Measurements from ENCODE around the gene KNOP1. TPM values are rescaled to one million over a fixed set of nuclear protein-coding genes. Genes with fewer than 3 reads are reported as not detected.

KNOP1 gene
- total RNA-seq, 6 experiments from 2014 or later: 3.4 to 9.4 (median 7.3) TPM

DNA sequence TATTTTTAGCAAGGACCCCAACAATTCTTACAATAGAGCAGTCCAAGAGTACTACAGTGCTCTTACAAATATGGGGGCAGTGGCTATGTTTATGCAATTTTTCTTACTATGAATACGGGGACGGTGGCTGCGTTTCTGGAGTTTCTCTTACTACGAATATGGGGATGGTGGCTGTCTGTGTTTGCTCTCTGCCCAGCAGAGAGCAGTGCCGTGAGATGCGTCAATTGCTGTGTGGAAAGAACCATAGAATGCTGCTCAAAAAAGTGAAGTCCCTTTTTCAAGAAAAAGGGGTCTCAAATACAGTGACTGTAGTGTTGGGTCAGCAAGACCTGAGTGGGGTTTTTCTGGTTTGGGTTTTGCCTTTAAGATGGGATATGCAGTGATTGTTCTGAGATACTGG lies 53.9 kb downstream of the KNOP1 start:
- H3K27me3 ChIP-seq: no peaks in the 10 kb centered on the region
- no peak overlapping the region for H3K4me3 ChIP-seq
- H3K27ac ChIP-seq: no peak overlapping the region
- DNase-seq (no peak), ATAC-seq (no peak)
- peaks cover 0 to 14% (median 0%) of the 10 kb centered on the region in 4 donors for H3K36me3 ChIP-seq
- H3K4me1 ChIP-seq: no peaks in the 10 kb centered on the region
- no peak for TF ChIP-seq POLR2A (IDR thresholded peaks at IDR 0.05)
- TF ChIP-seq, protein P1, sequence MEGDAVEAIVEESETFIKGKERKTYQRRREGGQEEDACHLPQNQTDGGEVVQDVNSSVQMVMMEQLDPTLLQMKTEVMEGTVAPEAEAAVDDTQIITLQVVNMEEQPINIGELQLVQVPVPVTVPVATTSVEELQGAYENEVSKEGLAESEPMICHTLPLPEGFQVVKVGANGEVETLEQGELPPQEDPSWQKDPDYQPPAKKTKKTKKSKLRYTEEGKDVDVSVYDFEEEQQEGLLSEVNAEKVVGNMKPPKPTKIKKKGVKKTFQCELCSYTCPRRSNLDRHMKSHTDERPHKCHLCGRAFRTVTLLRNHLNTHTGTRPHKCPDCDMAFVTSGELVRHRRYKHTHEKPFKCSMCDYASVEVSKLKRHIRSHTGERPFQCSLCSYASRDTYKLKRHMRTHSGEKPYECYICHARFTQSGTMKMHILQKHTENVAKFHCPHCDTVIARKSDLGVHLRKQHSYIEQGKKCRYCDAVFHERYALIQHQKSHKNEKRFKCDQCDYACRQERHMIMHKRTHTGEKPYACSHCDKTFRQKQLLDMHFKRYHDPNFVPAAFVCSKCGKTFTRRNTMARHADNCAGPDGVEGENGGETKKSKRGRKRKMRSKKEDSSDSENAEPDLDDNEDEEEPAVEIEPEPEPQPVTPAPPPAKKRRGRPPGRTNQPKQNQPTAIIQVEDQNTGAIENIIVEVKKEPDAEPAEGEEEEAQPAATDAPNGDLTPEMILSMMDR (IDR thresholded peaks at IDR 0.05): no peak
- no peaks in the 10 kb centered on the region for H3K9me3 ChIP-seq
- WGBS (ENCODE audit: insufficient coverage, low coverage, low lambda C conversion rate, missing lambda C conversion rate): 96% methylated on average over 6 of the region's 6 CpGs
- intact Hi-C loops (cut with DNase I): no loop called here

DNA sequence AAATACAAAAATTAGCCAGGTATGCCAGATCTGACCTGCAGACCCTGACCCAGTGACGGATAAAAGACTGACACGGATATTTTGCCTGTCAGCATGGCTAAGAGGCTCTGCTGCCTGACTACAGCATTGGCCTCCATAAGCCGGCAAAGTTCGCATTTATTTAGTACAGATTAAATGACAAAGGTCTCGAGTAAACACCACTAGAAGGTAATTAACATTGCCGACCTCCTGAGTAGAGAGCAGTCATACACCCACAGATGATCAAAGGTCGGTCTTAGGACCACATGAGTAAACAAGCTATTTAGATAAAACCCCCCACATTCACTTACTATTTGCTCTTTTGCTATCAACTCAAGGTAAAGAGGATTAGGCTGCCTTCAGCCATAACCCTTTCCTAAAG lies 55.7 kb downstream of the KNOP1 start:
- no peaks in the 10 kb centered on the region for H3K27me3 ChIP-seq
- H3K4me3 ChIP-seq: no peak overlapping the region
- TF ChIP-seq POLR2A (IDR thresholded peaks at IDR 0.05): no peak
- TF ChIP-seq, protein P1 (IDR thresholded peaks at IDR 0.05): no peak
- no peaks in the 10 kb centered on the region for H3K9me3 ChIP-seq
- DNase-seq (no peak), ATAC-seq (no peak)
- WGBS (ENCODE audit: insufficient coverage, low coverage, low lambda C conversion rate, missing lambda C conversion rate): 74% methylated on average over 4 of the region's 7 CpGs
- intact Hi-C loops (cut with DNase I): no loop called here
- peaks cover 0 to 8% (median 0%) of the 10 kb centered on the region in 4 donors for H3K36me3 ChIP-seq
- H3K4me1 ChIP-seq: no peaks in the 10 kb centered on the region
- H3K27ac ChIP-seq: no peak overlapping the region

DNA sequence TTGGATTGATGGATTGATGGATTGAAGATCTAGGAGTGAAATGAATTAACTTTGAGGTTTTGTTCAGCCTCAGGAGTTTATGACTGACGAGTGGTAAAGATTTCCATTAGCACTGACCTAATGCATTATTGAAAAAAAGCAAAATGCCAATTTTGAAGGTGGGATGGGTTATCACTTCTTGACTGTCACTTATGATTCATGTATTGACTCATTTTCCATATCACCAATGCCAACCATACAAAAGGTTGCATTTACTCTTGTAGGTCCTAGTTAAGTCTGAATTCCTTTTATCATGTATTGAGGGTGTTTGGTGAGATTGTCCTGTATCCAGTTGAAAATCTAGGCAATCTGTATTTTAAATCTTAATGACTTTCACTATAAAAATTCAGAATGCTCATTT lies 57.6 kb downstream of the KNOP1 start:
- ATAC-seq: no peak
- intact Hi-C loops (cut with DNase I): no loop called here
- H3K36me3 ChIP-seq: peaks cover 0 to 8% (median 0%) of the 10 kb centered on the region in 4 donors

DNA sequence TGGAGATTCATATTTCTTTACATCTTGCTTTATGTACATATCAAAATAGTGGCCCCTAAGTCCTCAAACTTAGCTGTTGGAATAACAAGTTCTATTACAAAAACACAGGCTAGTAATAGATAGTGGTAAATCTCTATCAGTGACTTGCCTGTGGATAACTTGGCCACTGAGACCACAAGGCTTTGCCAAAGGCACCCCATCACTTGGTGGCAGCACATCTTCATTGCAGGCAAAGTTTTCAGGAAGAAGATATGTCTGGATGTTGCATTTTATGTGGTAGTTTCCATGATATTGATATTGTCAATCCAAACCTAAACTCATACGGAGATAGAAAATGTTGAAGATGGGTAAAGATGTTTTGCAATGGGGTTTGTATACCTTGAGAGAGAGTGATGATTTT lies 58.5 kb downstream of the KNOP1 start:
- DNase-seq: no peak
- H3K4me1 ChIP-seq: no peaks in the 10 kb centered on the region
- ATAC-seq: peak in 1 of 4 donors; percentile 28
- no peaks in the 10 kb centered on the region for H3K9me3 ChIP-seq
- H3K27me3 ChIP-seq: no peaks in the 10 kb centered on the region
- intact Hi-C loops (cut with DNase I): no loop called here
- no peak overlapping the region for H3K27ac ChIP-seq
- H3K36me3 ChIP-seq: peaks cover 0 to 8% (median 0%) of the 10 kb centered on the region in 4 donors
- H3K4me3 ChIP-seq: no peak overlapping the region
- WGBS (ENCODE audit: insufficient coverage, low coverage, low lambda C conversion rate, missing lambda C conversion rate): 100% methylated on average over 1 of the region's 1 CpG
- TF ChIP-seq, protein P1 (IDR thresholded peaks at IDR 0.05): no peak
- no peak for TF ChIP-seq POLR2A (IDR thresholded peaks at IDR 0.05)

More for the DNA sequence above, 57.6 kb downstream of the KNOP1 start:
- Histone ChIP-seq H3K4me1 (no peaks in the 10 kb centered on the region), H3K4me3 (no peak overlapping the region), H3K9me3 (no peaks in the 10 kb centered on the region), H3K27ac (no peak overlapping the region), H3K27me3 (no peaks in the 10 kb centered on the region)
- TF ChIP-seq POLR2A (IDR thresholded peaks at IDR 0.05): no peak
- TF ChIP-seq, protein P1 (IDR thresholded peaks at IDR 0.05): no peak
- WGBS (ENCODE audit: insufficient coverage, low coverage, low lambda C conversion rate, missing lambda C conversion rate): 75% methylated on average over 1 of the region's 1 CpG
- no peak for DNase-seq

DNA sequence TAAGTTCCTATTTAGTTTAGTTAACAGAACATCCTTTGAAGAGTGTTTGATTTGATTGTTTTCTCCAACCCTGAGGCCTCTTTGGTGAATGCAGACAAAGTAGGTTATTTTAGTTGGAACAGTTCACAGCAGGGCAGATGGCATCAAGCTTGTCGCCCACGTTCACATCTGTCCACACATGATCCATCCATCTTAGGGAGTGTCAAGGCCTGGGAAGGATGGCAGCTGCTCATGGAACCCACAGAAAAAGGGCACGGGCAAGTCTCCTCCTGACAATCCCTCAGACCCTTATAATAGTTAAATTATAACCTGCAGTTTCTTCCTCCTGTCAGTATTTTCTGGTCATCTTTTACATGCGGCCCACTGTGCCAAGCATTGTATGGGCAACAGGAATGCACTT lies 60.2 kb downstream of the KNOP1 start:
- TF ChIP-seq POLR2A (IDR thresholded peaks at IDR 0.05): no peak
- TF ChIP-seq, protein P1 (IDR thresholded peaks at IDR 0.05): no peak
- H3K4me3 ChIP-seq: no peak overlapping the region
- DNase-seq (no peak), ATAC-seq (no peak)
- 95% methylated on average over 2 of the region's 4 CpGs for WGBS (ENCODE audit: insufficient coverage, low coverage, low lambda C conversion rate, missing lambda C conversion rate)
- H3K27ac ChIP-seq: no peak overlapping the region
- no peaks in the 10 kb centered on the region for H3K27me3 ChIP-seq
- intact Hi-C loops (cut with DNase I): no loop called here
- no peaks in the 10 kb centered on the region for H3K9me3 ChIP-seq
- H3K4me1 ChIP-seq: no peaks in the 10 kb centered on the region
- peaks cover 0 to 25% (median 4%) of the 10 kb centered on the region in 4 donors for H3K36me3 ChIP-seq

Measured in right lobe of liver (tissue), 6 donors.